ENCODE measurements around the gene DCLK1. TPM values are rescaled to one million over a fixed set of nuclear protein-coding genes. Genes with fewer than 3 reads are reported as not detected.

The DCLK1 gene
- total RNA-seq, 1 experiment from 2014 or later = 36.2 TPM

- Histone ChIP-seq H3K18ac (ENCODE audit: insufficient read length, low read depth, low read length) (no peak overlapping the region), H4K5ac (ENCODE audit: insufficient read length, low read depth, low read length) (no peak overlapping the region), H3K23ac (ENCODE audit: insufficient read length, low read depth, low read length) (no peak overlapping the region), H3T11ph (ENCODE audit: low read length) (no peak overlapping the region), H3K9me3 (ENCODE audit: control insufficient read depth, low read depth, low read length) (no peaks in the 10 kb centered on the region), H3K4ac (ENCODE audit: low read depth, low read length) (no peak overlapping the region), H3K27ac (ENCODE audit: insufficient read length, low read depth, low read length) (no peak overlapping the region), H3K27me3 (ENCODE audit: insufficient read depth, low read length) (no peaks in the 10 kb centered on the region), H3K56ac (ENCODE audit: insufficient read length, low read depth, low read length) (no peak overlapping the region), H2AFZ (ENCODE audit: low read length) (no peak overlapping the region), H4K91ac (ENCODE audit: insufficient read length, low read depth, low read length) (no peak overlapping the region), H3K4me2 (ENCODE audit: insufficient read depth, insufficient read length, low read length) (no peak overlapping the region), H3K4me1 (ENCODE audit: insufficient read depth, low read length) (no peaks in the 10 kb centered on the region), H3K23me2 (ENCODE audit: insufficient read length, low read depth, low read length, poor library complexity, severe bottlenecking) (no peaks in the 10 kb centered on the region), H2BK12ac (ENCODE audit: insufficient read length, low read depth, low read length) (no peak overlapping the region), H4K20me1 (ENCODE audit: control insufficient read depth, insufficient read depth, insufficient read length) (no peaks in the 10 kb centered on the region), H2BK20ac (ENCODE audit: low read depth, low read length, poor library complexity, severe bottlenecking) (no peak overlapping the region), H3K14ac (ENCODE audit: insufficient read depth, low read length) (no peak overlapping the region), H2BK5ac (ENCODE audit: insufficient read length, low read length) (no peak overlapping the region), H2BK120ac (ENCODE audit: low read depth, low read length, poor library complexity, severe bottlenecking) (no peak overlapping the region), H2AK5ac (ENCODE audit: insufficient read length, low read length) (no peak overlapping the region), H2BK15ac (ENCODE audit: low read depth, low read length) (no peak overlapping the region), H4K8ac (replicated peaks; ENCODE audit: insufficient read length, low read depth, low read length) (no peak overlapping the region), H3K9ac (ENCODE audit: extremely low read depth, insufficient read length, low read length) (no peak overlapping the region), H3K79me2 (ENCODE audit: insufficient read depth, low read length) (no peaks in the 10 kb centered on the region), H3K79me1 (ENCODE audit: insufficient read depth, low read depth, low read length, poor library complexity, severe bottlenecking) (no peaks in the 10 kb centered on the region)
- Mint-ChIP-seq H3K27ac (no peak overlapping the region), H3K4me1 (peaks cover 7 to 13% of the 10 kb centered on the region in 2 experiments), H3K27me3 (ENCODE audit: low read depth) (no peaks in the 10 kb centered on the region), H3K9me3 (no peaks in the 10 kb centered on the region), H3K4me3 (no peak overlapping the region), H3K36me3 (ENCODE audit: insufficient read depth in 1 of 3, low read depth in 3 of 3) (no peaks in the 10 kb centered on the region)
- no CpG with 5 or more reads among the region's 5 CpGs for WGBS (ENCODE audit: extremely low coverage, insufficient read length, low lambda C conversion rate)
- no peak for DNase-seq
- TF ChIP-seq CTCF (conservative IDR thresholded peaks at IDR 0.05) = no peak
Observed at GRCh38 chr13:35723821-35724220, 407.4 kb downstream of the DCLK1 start.
